Stimulated activated CD8-positive, alpha-beta memory T cell treated with anti-CD3 and anti-CD28 coated beads, Interleukin-4, amount 100 ng/mL, for 24 hours (primary cell): ENCODE data around the gene OVOL2.

Source experiments
- DNase-seq: peaks from one replicate; pipeline ENCODE4 v3.0.0-alpha.2; 2020; ENCODE audit warnings: low read depth

Gene OVOL2

GRCh38 chr20:18011951-18012645, 45.6 kb downstream of the OVOL2 start:
- DNase-seq = no peak

- DNase-seq = no peak
Measured at GRCh38 chr20:18011482-18011881, 46.2 kb downstream of the OVOL2 start.

- no peak for DNase-seq
Measured at GRCh38 chr20:18009116-18009515, 48.6 kb downstream of the OVOL2 start.

- no peak for DNase-seq
Measured at GRCh38 chr20:18007534-18008292, 50.0 kb downstream of the OVOL2 start.

- DNase-seq = no peak
Measured at GRCh38 chr20:18006684-18007083, 51.0 kb downstream of the OVOL2 start.

- no peak for DNase-seq
Measured at GRCh38 chr20:18005990-18006364, 51.7 kb downstream of the OVOL2 start.

GRCh38 chr20:18005170-18005989, 52.3 kb downstream of the OVOL2 start:
- no peak for DNase-seq

- DNase-seq = no peak
Measured at GRCh38 chr20:18004384-18005031, 53.2 kb downstream of the OVOL2 start.

GRCh38 chr20:18003897-18004296, 53.8 kb downstream of the OVOL2 start:
- no peak for DNase-seq

GRCh38 chr20:18001131-18001921, 56.4 kb downstream of the OVOL2 start:
- no peak for DNase-seq

GRCh38 chr20:17999566-17999965, 58.1 kb downstream of the OVOL2 start:
- no peak for DNase-seq

- no peak for DNase-seq
Measured at GRCh38 chr20:17998446-17998845, 59.3 kb downstream of the OVOL2 start.

- DNase-seq = no peak
Measured at GRCh38 chr20:17995967-17996819, 61.5 kb downstream of the OVOL2 start.

- DNase-seq = no peak
Measured at GRCh38 chr20:17993546-17993945, 64.2 kb downstream of the OVOL2 start.

- no peak for DNase-seq
Measured at GRCh38 chr20:17992847-17993513, 64.7 kb downstream of the OVOL2 start.

- DNase-seq = no peak
Measured at GRCh38 chr20:17992224-17992637, 65.5 kb downstream of the OVOL2 start.

- DNase-seq = no peak
Measured at GRCh38 chr20:17990278-17990972, 67.3 kb downstream of the OVOL2 start.

- DNase-seq = no peak
Measured at GRCh38 chr20:17987988-17988387, 69.7 kb downstream of the OVOL2 start.

GRCh38 chr20:17985388-17986018, 72.2 kb downstream of the OVOL2 start:
- no peak for DNase-seq
